HL-60 (cell line): ENCODE measurements around the gene AGAP6.
"Not testable (repeated sequence)": the region's sequence is repeated elsewhere in the genome, so short reads cannot be mapped to it uniquely, and the experiment has no call there.

Experiments used
- CTCF ChIP-seq: IDR thresholded peaks from one replicate; pipeline ENCODE4 v1.5.1; 2011; ENCODE audit warnings: low read length, control low read depth, inconsistent platforms; ENCODE audit not compliant: insufficient read depth
- GABPA ChIP-seq: IDR thresholded peaks from 2 replicates; pipeline ENCODE4 v1.6.1; 2012; ENCODE audit warnings: low read depth
- POLR2AphosphoS5 ChIP-seq: IDR thresholded peaks from 2 replicates; pipeline ENCODE4 v1.6.1; 2012; ENCODE audit warnings: low read depth
- TF ChIP-seq, protein P1 (sequence below): IDR thresholded peaks from 2 replicates; pipeline ENCODE4 v1.6.1; 2012; ENCODE audit warnings: low read depth; ENCODE audit not compliant: insufficient replicate concordance

DNA sequence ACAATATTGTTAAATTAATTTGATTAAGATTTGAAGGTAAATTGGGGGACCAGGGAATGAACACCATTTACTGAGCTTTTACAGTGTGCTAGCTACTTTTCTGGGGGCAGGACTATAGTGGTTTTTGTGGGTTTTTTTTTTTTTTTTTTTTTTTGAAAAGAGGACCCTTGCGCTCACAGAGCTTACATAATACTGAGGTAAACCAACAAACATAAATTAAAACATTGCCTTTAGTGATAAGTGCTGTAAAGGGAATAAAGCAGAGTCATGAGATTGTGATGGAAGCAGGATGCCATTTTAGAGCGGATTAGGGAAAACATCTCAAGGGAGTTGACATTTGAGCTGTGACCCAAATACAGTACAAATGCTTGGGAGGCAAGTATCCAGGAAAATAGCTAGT is 44.6 kb upstream of the AGAP6 start:
- TF ChIP-seq GABPA, CTCF, POLR2AphosphoS5: not testable (repeated sequence)
- TF ChIP-seq, protein P1, sequence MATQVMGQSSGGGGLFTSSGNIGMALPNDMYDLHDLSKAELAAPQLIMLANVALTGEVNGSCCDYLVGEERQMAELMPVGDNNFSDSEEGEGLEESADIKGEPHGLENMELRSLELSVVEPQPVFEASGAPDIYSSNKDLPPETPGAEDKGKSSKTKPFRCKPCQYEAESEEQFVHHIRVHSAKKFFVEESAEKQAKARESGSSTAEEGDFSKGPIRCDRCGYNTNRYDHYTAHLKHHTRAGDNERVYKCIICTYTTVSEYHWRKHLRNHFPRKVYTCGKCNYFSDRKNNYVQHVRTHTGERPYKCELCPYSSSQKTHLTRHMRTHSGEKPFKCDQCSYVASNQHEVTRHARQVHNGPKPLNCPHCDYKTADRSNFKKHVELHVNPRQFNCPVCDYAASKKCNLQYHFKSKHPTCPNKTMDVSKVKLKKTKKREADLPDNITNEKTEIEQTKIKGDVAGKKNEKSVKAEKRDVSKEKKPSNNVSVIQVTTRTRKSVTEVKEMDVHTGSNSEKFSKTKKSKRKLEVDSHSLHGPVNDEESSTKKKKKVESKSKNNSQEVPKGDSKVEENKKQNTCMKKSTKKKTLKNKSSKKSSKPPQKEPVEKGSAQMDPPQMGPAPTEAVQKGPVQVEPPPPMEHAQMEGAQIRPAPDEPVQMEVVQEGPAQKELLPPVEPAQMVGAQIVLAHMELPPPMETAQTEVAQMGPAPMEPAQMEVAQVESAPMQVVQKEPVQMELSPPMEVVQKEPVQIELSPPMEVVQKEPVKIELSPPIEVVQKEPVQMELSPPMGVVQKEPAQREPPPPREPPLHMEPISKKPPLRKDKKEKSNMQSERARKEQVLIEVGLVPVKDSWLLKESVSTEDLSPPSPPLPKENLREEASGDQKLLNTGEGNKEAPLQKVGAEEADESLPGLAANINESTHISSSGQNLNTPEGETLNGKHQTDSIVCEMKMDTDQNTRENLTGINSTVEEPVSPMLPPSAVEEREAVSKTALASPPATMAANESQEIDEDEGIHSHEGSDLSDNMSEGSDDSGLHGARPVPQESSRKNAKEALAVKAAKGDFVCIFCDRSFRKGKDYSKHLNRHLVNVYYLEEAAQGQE: not testable (repeated sequence)
